HUES6 (cell line): ENCODE results near the gene F7.
"Not testable (repeated sequence)": the region's sequence is repeated elsewhere in the genome, so short reads cannot be mapped to it uniquely, and the experiment has no call there.

Experiments used
- H3K27ac ChIP-seq: 2 replicates; pipeline ENCODE4 v1.7.0; 2013; ENCODE audit warnings: low read depth, mild to moderate bottlenecking, low read length, inconsistent platforms
- H3K27me3 ChIP-seq: 2 replicates; pipeline ENCODE4 v1.6.1; 2013; ENCODE audit warnings: low read length; ENCODE audit not compliant: control insufficient read depth, insufficient read depth
- H3K36me3 ChIP-seq: 2 replicates; pipeline ENCODE4 v1.6.1; 2013; ENCODE audit warnings: low read length; ENCODE audit not compliant: control insufficient read depth, insufficient read depth
- H3K4me1 ChIP-seq: 2 replicates; pipeline ENCODE4 v1.6.1; 2013; ENCODE audit warnings: low read length; ENCODE audit not compliant: control insufficient read depth, insufficient read depth
- H3K4me3 ChIP-seq: 2 replicates; pipeline ENCODE4 v1.5.1; 2013; ENCODE audit warnings: low read depth, low read length
- H3K9ac ChIP-seq: one replicate; pipeline ENCODE4 v1.6.1; 2013; ENCODE audit warnings: mild to moderate bottlenecking, low read length
- H3K9me3 ChIP-seq: 2 replicates; pipeline ENCODE4 v1.6.1; 2013; ENCODE audit warnings: low read depth, low read length; ENCODE audit not compliant: control insufficient read depth, insufficient read depth

F7 gene

DNA sequence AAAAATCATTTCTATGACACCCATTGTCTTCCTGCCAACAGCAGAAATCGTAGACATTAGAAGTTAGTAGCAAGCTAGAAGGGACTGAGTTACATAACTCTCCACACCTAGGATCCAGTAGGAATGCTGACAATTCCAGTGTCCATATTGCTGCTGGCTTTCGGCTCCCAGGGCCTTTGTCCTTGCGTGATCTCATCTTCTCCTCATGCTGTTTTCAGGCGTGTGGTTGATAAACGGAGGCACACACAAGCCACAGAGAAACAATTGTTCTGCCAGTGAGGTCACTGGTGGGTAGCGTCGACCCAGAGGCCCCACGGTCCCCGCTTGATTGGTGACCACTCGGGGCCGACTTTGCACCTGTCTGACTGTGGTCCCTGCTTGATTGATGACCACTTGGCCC lies 31.6 kb upstream of the F7 start:
- Histone ChIP-seq H3K4me3 (no peak overlapping the region), H3K27me3 (no peaks in the 10 kb centered on the region), H3K4me1 (no peaks in the 10 kb centered on the region), H3K9me3 (no peaks in the 10 kb centered on the region), H3K27ac (no peak overlapping the region), H3K36me3 (peaks cover 12% of the 10 kb centered on the region; the same call in 1 of the 2 replicates), H3K9ac (no peak overlapping the region)

DNA sequence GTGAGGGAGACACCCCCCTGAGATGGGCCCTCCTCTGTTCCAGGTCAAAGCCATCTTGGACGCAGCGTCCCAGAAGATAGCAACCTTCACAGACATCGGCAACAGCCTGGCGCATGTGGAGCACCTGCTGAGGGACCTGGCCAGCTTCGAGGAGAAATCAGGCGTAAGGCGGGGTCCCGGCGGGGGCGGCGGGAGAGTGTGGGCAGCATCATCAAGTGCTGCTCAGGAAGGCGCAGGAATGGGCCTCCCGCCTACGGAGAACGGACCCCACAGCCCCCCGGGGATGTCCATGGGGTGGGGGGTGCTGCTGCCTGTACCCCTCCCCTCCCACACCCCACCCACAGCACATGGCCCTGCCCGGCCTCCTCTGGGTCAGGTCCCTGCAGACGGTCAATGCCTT lies 31.2 kb upstream of the F7 start:
- Histone ChIP-seq H3K9ac (no peak overlapping the region), H3K36me3 (peaks cover 12% of the 10 kb centered on the region; the same call in 1 of the 2 replicates), H3K27ac (no peak overlapping the region), H3K4me3 (no peak overlapping the region), H3K4me1 (no peaks in the 10 kb centered on the region), H3K9me3 (no peaks in the 10 kb centered on the region), H3K27me3 (no peaks in the 10 kb centered on the region)

DNA sequence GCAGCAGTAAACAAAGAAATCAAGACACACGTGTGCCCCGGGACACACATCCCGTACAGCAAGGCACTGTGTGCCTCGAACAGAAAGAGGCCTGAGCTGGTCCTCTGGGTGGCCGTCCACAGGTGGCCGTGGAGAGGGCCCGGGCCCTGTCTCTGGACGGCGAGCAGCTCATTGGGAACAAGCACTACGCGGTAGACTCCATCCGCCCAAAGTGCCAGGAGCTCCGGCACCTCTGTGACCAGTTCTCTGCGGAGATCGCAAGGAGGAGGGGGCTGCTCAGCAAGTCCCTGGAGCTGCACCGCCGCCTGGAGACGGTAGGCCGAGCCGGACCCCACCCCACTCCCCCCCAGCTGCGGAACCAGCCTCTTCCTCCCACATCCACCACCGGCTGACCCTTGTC lies 30.7 kb upstream of the F7 start:
- no peaks in the 10 kb centered on the region for H3K9me3 ChIP-seq

DNA sequence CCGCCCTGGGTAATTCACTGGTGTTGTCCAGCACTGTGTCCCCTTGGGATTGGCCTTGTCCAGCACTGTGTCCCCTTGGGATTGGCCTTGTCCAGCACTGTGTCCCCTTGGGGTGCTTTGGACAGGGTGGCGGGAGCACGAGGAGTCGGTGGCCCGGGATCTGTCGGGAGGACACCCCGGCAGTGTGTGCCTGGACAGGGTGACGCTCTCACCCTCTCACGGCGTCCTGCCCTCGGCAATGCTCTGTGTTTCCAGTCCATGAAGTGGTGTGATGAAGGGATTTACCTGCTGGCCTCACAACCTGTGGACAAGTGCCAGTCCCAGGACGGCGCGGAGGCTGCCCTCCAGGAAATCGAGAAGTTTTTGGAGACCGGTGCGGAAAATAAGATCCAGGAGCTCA lies 29.9 kb upstream of the F7 start:
- Histone ChIP-seq H3K9me3 (no peaks in the 10 kb centered on the region), H3K4me1 (no peaks in the 10 kb centered on the region), H3K27me3 (no peaks in the 10 kb centered on the region), H3K9ac (no peak overlapping the region), H3K36me3 (peaks cover 8% of the 10 kb centered on the region; the same call in 1 of the 2 replicates), H3K4me3 (no peak overlapping the region), H3K27ac (no peak overlapping the region)

More for the DNA sequence above, 30.7 kb upstream of the F7 start:
- H3K27ac ChIP-seq: no peak overlapping the region
- H3K4me1 ChIP-seq: no peaks in the 10 kb centered on the region
- H3K4me3 ChIP-seq: no peak overlapping the region
- peaks cover 12% of the 10 kb centered on the region; the same call in 1 of the 2 replicates for H3K36me3 ChIP-seq
- no peaks in the 10 kb centered on the region for H3K27me3 ChIP-seq
- no peak overlapping the region for H3K9ac ChIP-seq

DNA sequence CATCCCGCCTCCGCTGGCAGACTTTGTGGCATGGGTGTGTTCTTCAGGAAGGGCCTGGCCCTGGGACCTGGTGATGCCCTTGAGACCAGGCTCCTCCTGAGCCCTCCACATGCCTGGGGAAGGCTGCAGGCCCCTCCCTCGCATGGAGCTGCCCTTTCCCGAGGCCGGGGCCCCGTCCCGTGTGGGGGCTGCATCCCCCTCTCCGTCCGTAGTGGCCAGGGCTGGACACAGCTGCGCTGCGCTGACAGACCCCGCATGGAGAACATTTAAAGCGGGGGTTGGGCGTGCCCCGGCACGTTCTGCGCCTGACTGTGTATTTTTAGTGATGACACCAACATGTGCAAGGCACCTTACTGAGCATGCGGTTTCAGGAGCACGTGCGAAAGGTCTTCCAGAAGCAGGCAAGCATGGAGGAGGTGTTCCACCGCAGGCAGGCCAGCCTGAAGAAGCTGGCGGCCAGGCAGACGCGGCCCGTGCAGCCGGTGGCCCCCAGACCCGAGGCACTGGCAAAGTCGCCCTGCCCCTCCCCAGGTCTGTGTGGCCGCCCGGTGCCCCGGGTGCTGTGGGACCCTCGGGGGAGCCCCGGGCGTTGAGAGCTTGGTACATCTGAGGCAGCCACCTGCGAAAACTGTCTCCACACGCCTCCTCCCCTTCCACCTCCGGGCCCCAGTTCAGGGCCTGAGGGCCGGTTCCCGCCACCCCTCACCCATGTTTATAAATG lies 28.8 kb upstream of the F7 start:
- Histone ChIP-seq H3K4me3 (no peak overlapping the region), H3K27ac (no peak overlapping the region; the same call in 1 of the 2 replicates), H3K4me1 (no peaks in the 10 kb centered on the region), H3K27me3 (no peaks in the 10 kb centered on the region), H3K9ac (no peak overlapping the region), H3K9me3 (no peaks in the 10 kb centered on the region), H3K36me3 (peaks cover 8% of the 10 kb centered on the region; the same call in 1 of the 2 replicates)

DNA sequence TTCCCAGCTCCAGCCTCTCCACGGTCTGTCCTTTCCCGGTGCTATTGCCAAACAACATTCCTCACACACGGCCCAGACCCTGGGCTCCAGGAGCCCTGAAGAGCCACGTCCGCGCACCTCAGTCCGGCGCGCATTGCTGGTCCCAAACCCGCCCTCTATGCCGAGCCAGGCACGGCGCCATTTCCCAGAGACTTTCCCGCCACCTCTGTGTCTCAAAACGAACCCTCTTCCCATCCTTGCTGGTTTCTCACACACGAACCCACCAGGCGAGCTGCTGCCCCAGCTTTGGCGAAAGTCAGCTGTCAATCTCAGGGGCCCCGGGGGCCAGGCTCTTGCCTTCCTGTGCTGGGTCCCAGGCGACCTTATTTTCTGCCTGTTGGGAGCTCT lies 28.0 kb upstream of the F7 start:
- H3K36me3 ChIP-seq: peaks cover 8% of the 10 kb centered on the region; the same call in 1 of the 2 replicates
- H3K9me3 ChIP-seq: no peaks in the 10 kb centered on the region
- no peaks in the 10 kb centered on the region for H3K4me1 ChIP-seq
- no peak overlapping the region for H3K9ac ChIP-seq
- H3K4me3 ChIP-seq: no peak overlapping the region
- H3K27me3 ChIP-seq: no peaks in the 10 kb centered on the region
- H3K27ac ChIP-seq: no peak overlapping the region

DNA sequence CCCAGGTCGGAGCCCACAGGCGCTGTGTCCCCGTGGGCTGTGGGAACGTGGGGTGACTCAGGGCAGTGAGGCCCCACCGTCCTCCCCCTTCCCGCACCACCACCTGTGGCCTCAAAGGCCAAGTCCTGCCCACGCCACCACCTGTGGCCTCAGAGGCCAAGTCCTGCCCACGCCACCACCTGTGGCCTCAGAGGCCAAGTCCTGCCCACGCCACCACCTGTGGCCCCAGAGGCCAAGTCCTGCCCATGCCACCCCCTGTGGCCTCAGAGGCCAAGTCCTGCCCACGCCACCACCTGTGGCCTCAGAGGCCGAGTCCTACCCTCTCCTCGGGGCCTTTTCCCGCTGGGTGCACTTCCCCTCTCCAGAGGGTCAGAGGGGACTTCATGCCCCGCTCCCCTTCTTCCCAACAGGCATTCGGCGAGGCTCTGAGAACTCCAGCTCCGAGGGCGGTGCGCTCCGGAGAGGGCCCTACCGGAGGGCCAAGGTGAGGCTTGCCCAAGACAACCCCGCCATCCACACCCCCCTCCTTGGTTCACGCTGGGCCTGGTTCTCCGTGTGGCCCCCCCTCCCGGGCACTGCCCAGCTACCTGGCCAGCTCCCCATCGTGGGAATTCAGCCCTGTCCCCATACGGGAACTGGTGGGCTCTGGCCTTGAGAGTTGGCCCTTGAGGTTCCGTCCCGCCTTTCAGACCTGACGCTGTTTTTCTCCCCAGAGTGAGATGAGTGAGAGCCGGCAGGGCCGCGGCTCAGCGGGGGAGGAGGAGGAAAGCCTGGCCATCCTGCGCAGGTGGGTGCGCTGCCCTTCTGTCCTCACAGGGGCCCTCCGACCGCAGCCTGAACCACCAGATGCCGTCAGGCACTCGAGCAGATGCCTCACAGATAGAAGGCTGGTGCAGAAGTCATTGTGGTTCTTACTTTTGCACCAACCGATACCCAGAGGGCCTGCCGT lies 27.4 kb upstream of the F7 start:
- Histone ChIP-seq H3K4me1 (no peaks in the 10 kb centered on the region), H3K4me3 (no peak overlapping the region), H3K27ac (no peak overlapping the region), H3K27me3 (no peaks in the 10 kb centered on the region), H3K36me3 (peaks cover 8% of the 10 kb centered on the region; the same call in 1 of the 2 replicates), H3K9me3 (no peaks in the 10 kb centered on the region), H3K9ac (no peak overlapping the region)

DNA sequence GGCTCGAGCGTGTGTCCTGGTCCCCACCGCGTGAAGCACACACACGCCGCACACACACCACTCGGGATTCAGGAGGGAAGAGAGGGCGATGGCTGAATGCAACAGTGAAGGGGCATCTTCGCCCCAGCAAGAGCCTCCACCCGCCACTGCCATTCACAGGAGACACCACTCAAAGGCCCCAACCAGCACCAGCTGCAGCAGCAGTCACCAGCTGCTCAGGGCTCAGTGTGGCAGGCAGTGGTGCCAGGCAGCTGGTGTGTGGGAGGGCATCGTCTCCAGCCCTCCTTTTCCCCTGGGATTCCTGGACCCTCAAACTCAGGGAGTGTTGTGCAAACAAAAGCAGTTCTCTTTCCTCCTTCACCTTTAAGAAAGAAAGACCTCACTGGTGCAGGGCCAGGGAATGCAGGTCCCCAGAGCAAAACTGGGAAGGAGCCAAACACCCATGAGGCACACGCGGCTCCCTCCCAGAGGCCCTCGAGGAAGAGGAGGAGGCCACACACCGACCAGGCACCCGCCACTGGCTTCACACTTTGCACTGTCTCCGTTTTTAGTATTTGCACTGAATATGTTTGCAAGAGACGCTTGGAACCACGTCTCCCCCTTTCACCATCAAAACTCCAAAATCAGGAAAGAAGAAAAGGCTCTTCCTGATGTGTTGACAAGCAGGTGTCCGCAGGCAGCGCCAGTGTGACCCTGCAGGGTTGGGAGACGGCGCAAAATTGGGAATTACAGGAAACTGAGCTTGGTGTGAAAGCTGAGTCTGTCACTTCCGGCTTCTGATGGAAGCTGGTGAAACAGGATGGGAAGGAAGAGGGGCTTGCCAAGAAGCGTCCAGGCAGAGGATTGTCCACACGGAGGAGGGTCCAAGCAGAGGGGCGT lies 26.4 kb upstream of the F7 start:
- no peaks in the 10 kb centered on the region for H3K4me1 ChIP-seq
- H3K9ac ChIP-seq: no peak overlapping the region
- H3K9me3 ChIP-seq: no peaks in the 10 kb centered on the region
- no peak overlapping the region for H3K27ac ChIP-seq
- H3K36me3 ChIP-seq: peaks cover 8% of the 10 kb centered on the region; the same call in 1 of the 2 replicates
- H3K27me3 ChIP-seq: no peaks in the 10 kb centered on the region
- no peak overlapping the region for H3K4me3 ChIP-seq

DNA sequence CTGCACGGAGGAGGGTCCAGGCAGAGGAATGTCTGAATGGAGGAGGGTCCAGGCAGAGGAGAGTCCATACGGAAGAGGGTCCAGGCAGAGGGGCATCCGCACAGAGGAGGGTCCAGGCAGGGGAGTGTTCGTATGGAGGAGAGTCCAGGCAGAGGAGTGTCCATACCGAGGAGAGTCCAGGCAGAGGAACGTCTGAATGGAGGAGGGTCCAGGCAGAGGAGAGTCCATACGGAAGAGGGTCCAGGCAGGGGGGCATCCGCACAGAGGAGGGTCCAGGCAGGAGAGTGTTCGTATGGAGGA lies 25.9 kb upstream of the F7 start:
- not testable (repeated sequence) for H3K27ac ChIP-seq, H3K4me1 ChIP-seq, H3K27me3 ChIP-seq, H3K9ac ChIP-seq, H3K4me3 ChIP-seq, H3K9me3 ChIP-seq, H3K36me3 ChIP-seq

DNA sequence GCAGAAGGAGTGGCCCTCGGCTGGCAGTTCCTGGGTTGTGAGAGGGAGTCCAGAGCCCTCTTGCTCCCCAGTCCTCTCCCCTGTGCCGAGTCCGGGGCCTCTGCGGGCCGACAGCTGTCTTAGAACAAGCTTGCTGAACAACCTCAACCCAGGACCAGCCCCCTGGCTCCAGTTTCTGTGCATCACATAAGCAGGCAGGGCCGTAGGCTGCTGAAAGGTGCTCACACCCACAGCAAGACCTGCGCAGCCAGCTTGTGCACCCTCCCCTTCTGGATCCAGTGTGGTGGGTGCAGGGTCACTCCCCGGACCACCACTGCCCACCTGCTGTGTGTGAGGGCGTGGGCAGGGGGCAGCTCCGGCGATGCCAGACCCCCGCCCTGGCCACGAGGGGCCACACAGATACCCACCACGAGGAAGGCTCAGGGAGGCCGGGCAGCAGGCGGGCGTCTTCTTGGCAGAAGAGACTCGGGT lies 25.2 kb upstream of the F7 start:
- peaks cover 5% of the 10 kb centered on the region; the same call in 1 of the 2 replicates for H3K36me3 ChIP-seq
- no peak overlapping the region for H3K4me3 ChIP-seq
- H3K27ac ChIP-seq: no peak overlapping the region
- H3K9me3 ChIP-seq: no peaks in the 10 kb centered on the region
- H3K27me3 ChIP-seq: no peaks in the 10 kb centered on the region
- no peaks in the 10 kb centered on the region for H3K4me1 ChIP-seq
- no peak overlapping the region for H3K9ac ChIP-seq
